ES-I3 (cell line): Measurements from ENCODE around the gene BOC.

Experiments
- H3K36me3 ChIP-seq: 2 replicates; pipeline ENCODE4 v1.6.1; 2013; ENCODE audit warnings: mild to moderate bottlenecking, low read length, control low read depth, moderate library complexity; ENCODE audit not compliant: insufficient read depth
- H3K4me1 ChIP-seq: 2 replicates; pipeline ENCODE4 v1.6.1; 2013; ENCODE audit warnings: mild to moderate bottlenecking, control low read depth, low read length; ENCODE audit not compliant: insufficient read depth
- H3K9ac ChIP-seq: 2 replicates; pipeline ENCODE4 v1.6.1; 2013; ENCODE audit warnings: low read depth, mild to moderate bottlenecking, low read length, moderate library complexity
- H3K9me3 ChIP-seq: 2 replicates; pipeline ENCODE4 v1.6.1; 2013; ENCODE audit warnings: mild to moderate bottlenecking, low read length, moderate library complexity; ENCODE audit not compliant: control insufficient read depth, insufficient read depth

BOC gene

GRCh38 chr3:113255854-113256615 lies 44.7 kb downstream of the BOC start:
- Histone ChIP-seq H3K9ac (no peak overlapping the region), H3K36me3 (no peaks in the 10 kb centered on the region), H3K4me1 (peaks cover 4% of the 10 kb centered on the region), H3K9me3 (no peaks in the 10 kb centered on the region)

GRCh38 chr3:113258361-113258760 lies 47.0 kb downstream of the BOC start:
- Histone ChIP-seq H3K9ac (no peak overlapping the region), H3K9me3 (no peaks in the 10 kb centered on the region), H3K36me3 (no peaks in the 10 kb centered on the region), H3K4me1 (peaks cover 4% of the 10 kb centered on the region)

GRCh38 chr3:113259196-113259595 lies 47.8 kb downstream of the BOC start:
- Histone ChIP-seq H3K9me3 (no peaks in the 10 kb centered on the region), H3K4me1 (peaks cover 6% of the 10 kb centered on the region; the same call in 1 of the 2 replicates)

GRCh38 chr3:113261063-113261625 lies 49.8 kb downstream of the BOC start:
- Histone ChIP-seq H3K4me1 (peaks cover 15% of the 10 kb centered on the region; the same call in 1 of the 2 replicates), H3K9me3 (no peaks in the 10 kb centered on the region), H3K36me3 (no peaks in the 10 kb centered on the region), H3K9ac (no peak overlapping the region)

More at GRCh38 chr3:113259196-113259595, 47.8 kb downstream of the BOC start:
- no peak overlapping the region for H3K9ac ChIP-seq
- H3K36me3 ChIP-seq: no peaks in the 10 kb centered on the region

- H3K36me3 ChIP-seq: no peaks in the 10 kb centered on the region
- peaks cover 15% of the 10 kb centered on the region; the same call in 1 of the 2 replicates for H3K4me1 ChIP-seq
- H3K9ac ChIP-seq: no peak overlapping the region
- no peaks in the 10 kb centered on the region for H3K9me3 ChIP-seq
Observed at GRCh38 chr3:113261626-113262303, 50.4 kb downstream of the BOC start.

GRCh38 chr3:113262304-113262665 lies 50.9 kb downstream of the BOC start:
- Histone ChIP-seq H3K9ac (no peak overlapping the region), H3K9me3 (no peaks in the 10 kb centered on the region), H3K4me1 (peaks cover 15% of the 10 kb centered on the region; the same call in 1 of the 2 replicates), H3K36me3 (no peaks in the 10 kb centered on the region)

GRCh38 chr3:113263020-113263419 lies 51.7 kb downstream of the BOC start:
- Histone ChIP-seq H3K9me3 (no peaks in the 10 kb centered on the region), H3K36me3 (no peaks in the 10 kb centered on the region), H3K4me1 (peaks cover 15% of the 10 kb centered on the region; the same call in 1 of the 2 replicates), H3K9ac (no peak overlapping the region)

- Histone ChIP-seq H3K4me1 (peaks cover 15% of the 10 kb centered on the region; the same call in 1 of the 2 replicates), H3K9ac (no peak overlapping the region), H3K9me3 (no peaks in the 10 kb centered on the region), H3K36me3 (no peaks in the 10 kb centered on the region)
Observed at GRCh38 chr3:113263778-113264177, 52.4 kb downstream of the BOC start.

- no peak overlapping the region for H3K9ac ChIP-seq
- H3K36me3 ChIP-seq: no peaks in the 10 kb centered on the region
- H3K9me3 ChIP-seq: no peaks in the 10 kb centered on the region
- H3K4me1 ChIP-seq: peaks cover 18% of the 10 kb centered on the region; the same call in 1 of the 2 replicates
Observed at GRCh38 chr3:113264283-113265131, 53.1 kb downstream of the BOC start.

- peaks cover 18% of the 10 kb centered on the region; the same call in 1 of the 2 replicates for H3K4me1 ChIP-seq
Observed at GRCh38 chr3:113265231-113265630, 53.9 kb downstream of the BOC start.

GRCh38 chr3:113266738-113267137 lies 55.4 kb downstream of the BOC start:
- H3K9me3 ChIP-seq: no peaks in the 10 kb centered on the region
- peaks cover 18% of the 10 kb centered on the region; the same call in 1 of the 2 replicates for H3K4me1 ChIP-seq
- H3K9ac ChIP-seq: no peak overlapping the region
- H3K36me3 ChIP-seq: no peaks in the 10 kb centered on the region

More at GRCh38 chr3:113265231-113265630, 53.9 kb downstream of the BOC start:
- Histone ChIP-seq H3K9ac (no peak overlapping the region), H3K36me3 (no peaks in the 10 kb centered on the region), H3K9me3 (no peaks in the 10 kb centered on the region)

GRCh38 chr3:113268311-113268710 lies 57.0 kb downstream of the BOC start:
- Histone ChIP-seq H3K36me3 (no peaks in the 10 kb centered on the region), H3K4me1 (peaks cover 18% of the 10 kb centered on the region; the same call in 1 of the 2 replicates), H3K9ac (no peak overlapping the region), H3K9me3 (no peaks in the 10 kb centered on the region)

GRCh38 chr3:113268942-113269341 lies 57.6 kb downstream of the BOC start:
- no peaks in the 10 kb centered on the region for H3K9me3 ChIP-seq
- peaks cover 15% of the 10 kb centered on the region; the same call in 1 of the 2 replicates for H3K4me1 ChIP-seq
- H3K36me3 ChIP-seq: no peaks in the 10 kb centered on the region
- H3K9ac ChIP-seq: no peak overlapping the region

GRCh38 chr3:113269661-113270060 lies 58.3 kb downstream of the BOC start:
- Histone ChIP-seq H3K9ac (no peak overlapping the region), H3K36me3 (no peaks in the 10 kb centered on the region), H3K4me1 (peaks cover 10% of the 10 kb centered on the region; the same call in 1 of the 2 replicates), H3K9me3 (no peaks in the 10 kb centered on the region)
